ENCODE measurements around the gene FOSL1.

Gene FOSL1

DNA sequence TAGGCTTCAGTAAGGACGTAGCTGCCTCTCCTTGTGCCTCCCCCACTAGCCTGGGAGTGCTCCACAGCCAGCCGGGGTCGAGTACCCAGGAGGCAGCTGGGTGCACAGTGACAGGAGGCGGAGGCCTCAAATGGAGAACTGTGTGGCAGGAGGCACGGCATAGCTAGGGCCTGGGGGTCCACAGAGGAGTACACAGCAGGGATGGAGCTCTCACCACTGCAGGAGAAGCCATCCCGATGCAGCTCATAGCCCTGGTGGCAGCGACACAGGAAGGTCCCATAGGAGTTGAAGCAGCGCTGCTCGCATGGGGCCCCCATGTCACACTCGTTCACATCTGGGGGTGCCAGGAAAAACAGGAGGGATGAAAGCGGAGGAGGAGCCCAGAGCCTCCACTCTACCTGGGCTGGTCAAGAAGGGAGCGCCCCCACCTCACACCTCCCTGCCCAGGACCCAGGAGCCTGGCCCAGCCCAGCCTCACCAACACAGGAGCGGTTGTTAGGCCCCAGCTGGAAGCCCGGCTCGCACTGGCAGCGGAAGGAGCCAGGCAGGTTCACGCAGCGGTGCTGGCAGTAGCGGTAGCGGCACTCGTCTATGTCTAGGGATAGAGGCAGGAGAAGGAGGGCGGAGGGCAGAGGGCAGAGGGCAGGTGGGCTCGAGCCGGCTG lies 30.4 kb downstream of the FOSL1 start:
- Histone ChIP-seq H3K79me1 (ENCODE audit: low read length) (peaks cover 13% of the 10 kb centered on the region), H3K23ac (ENCODE audit: low read length) (no peak overlapping the region), H2AFZ (ENCODE audit: insufficient read depth, low read length, poor library complexity) (no peak overlapping the region), H3K79me2 (ENCODE audit: control insufficient read depth, insufficient read depth, low read length, poor library complexity) (peaks cover 9% of the 10 kb centered on the region), H3K27me3 (ENCODE audit: insufficient read depth, low read length) (no peaks in the 10 kb centered on the region), H4K12ac (ENCODE audit: low read depth, low read length) (no peak overlapping the region), H2AK5ac (ENCODE audit: low read length) (no peak overlapping the region), H3K4me3 (ENCODE audit: low read depth, low read length) (no peak overlapping the region), H2BK120ac (ENCODE audit: insufficient read depth, low read length, poor library complexity) (no peak overlapping the region), H3K27ac (ENCODE audit: low read depth, low read length) (no peak overlapping the region), H2BK5ac (ENCODE audit: low read depth, low read length, poor library complexity) (no peak overlapping the region), H3K4me2 (ENCODE audit: low read length) (no peak overlapping the region), H3K4me1 (ENCODE audit: control insufficient read depth in 1 of 2, insufficient read depth in 2 of 2, low read length in 2 of 2) (peaks cover 10 to 14% of the 10 kb centered on the region in 2 experiments), H4K91ac (ENCODE audit: low read depth, low read length) (no peak overlapping the region), H3K4ac (ENCODE audit: low read depth, low read length) (no peak overlapping the region), H3K36me3 (ENCODE audit: control insufficient read depth in 1 of 2, insufficient read depth in 2 of 2, low read length in 2 of 2) (peaks cover 45 to 57% of the 10 kb centered on the region in 2 experiments), H3K14ac (ENCODE audit: low read length) (no peak overlapping the region), H2BK12ac (ENCODE audit: low read length) (no peak overlapping the region), H3K9me3 (ENCODE audit: insufficient read depth, low read depth, low read length) (no peaks in the 10 kb centered on the region), H4K8ac (ENCODE audit: low read depth, low read length) (no peak overlapping the region), H3K9ac (ENCODE audit: low read length) (no peak overlapping the region), H3K18ac (ENCODE audit: low read length) (no peak overlapping the region)
- WGBS (ENCODE audit: extremely low coverage, insufficient coverage, insufficient read length), result no CpG with 5 or more reads among the region's 24 CpGs
- no peak for DNase-seq

- Histone ChIP-seq H3K79me2 (ENCODE audit: control insufficient read depth, insufficient read depth, low read length, poor library complexity) (peaks cover 9% of the 10 kb centered on the region), H3K9ac (ENCODE audit: low read length) (no peak overlapping the region), H3K79me1 (ENCODE audit: low read length) (peaks cover 13% of the 10 kb centered on the region), H2BK5ac (ENCODE audit: low read depth, low read length, poor library complexity) (no peak overlapping the region), H3K4me1 (ENCODE audit: control insufficient read depth in 1 of 2, insufficient read depth in 2 of 2, low read length in 2 of 2) (peaks cover 10 to 14% of the 10 kb centered on the region in 2 experiments), H3K27me3 (ENCODE audit: insufficient read depth, low read length) (no peaks in the 10 kb centered on the region), H3K4me2 (ENCODE audit: low read length) (no peak overlapping the region), H3K23ac (ENCODE audit: low read length) (no peak overlapping the region), H3K27ac (ENCODE audit: low read depth, low read length) (no peak overlapping the region), H3K36me3 (ENCODE audit: control insufficient read depth in 1 of 2, insufficient read depth in 2 of 2, low read length in 2 of 2) (peaks cover 54 to 66% of the 10 kb centered on the region in 2 experiments), H4K8ac (ENCODE audit: low read depth, low read length) (no peak overlapping the region), H3K14ac (ENCODE audit: low read length) (no peak overlapping the region), H3K9me3 (ENCODE audit: insufficient read depth, low read depth, low read length) (no peaks in the 10 kb centered on the region), H4K12ac (ENCODE audit: low read depth, low read length) (no peak overlapping the region), H2BK120ac (ENCODE audit: insufficient read depth, low read length, poor library complexity) (no peak overlapping the region), H4K91ac (ENCODE audit: low read depth, low read length) (no peak overlapping the region), H2AFZ (ENCODE audit: insufficient read depth, low read length, poor library complexity) (no peak overlapping the region), H3K4ac (ENCODE audit: low read depth, low read length) (no peak overlapping the region), H3K18ac (ENCODE audit: low read length) (no peak overlapping the region), H2BK12ac (ENCODE audit: low read length) (no peak overlapping the region), H2AK5ac (ENCODE audit: low read length) (no peak overlapping the region), H3K4me3 (ENCODE audit: low read depth, low read length) (no peak overlapping the region)
- DNase-seq, result no peak
- no CpG with 5 or more reads among the region's 3 CpGs for WGBS (ENCODE audit: extremely low coverage, insufficient coverage, insufficient read length)
These were observed 31.3 kb downstream of the FOSL1 start for GRCh38 chr11:65868907-65869306.

DNA sequence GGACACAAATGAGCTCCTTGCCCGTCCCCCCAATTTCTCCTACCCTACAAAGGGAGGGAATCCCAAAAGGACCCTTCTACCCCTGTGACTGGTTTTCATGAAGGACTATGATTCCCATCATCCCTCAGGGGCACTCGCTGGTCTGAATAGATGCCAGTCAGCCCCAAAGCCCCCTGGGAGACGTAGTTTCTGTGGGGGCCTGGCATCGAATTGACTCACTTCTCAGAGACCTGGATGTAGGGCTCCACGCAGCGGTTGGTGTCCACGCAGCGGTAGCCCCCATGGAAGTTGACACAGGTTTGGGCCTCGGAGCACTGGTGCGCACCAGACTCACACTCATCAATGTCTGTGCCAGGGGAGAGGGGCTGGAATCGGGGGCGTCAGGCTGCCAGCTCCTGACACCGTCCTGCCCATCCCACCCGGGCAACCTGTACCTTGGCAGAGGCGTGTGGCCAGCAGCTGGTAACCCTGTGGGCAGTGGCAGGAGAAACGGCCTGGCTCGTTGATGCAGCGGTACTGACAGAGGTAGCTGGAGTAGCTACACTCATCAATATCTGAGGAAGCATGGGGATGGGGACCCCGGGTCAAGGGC lies 32.0 kb downstream of the FOSL1 start:
- H2AFZ ChIP-seq (ENCODE audit: insufficient read depth, low read length, poor library complexity), result no peak overlapping the region
- H2BK5ac ChIP-seq (ENCODE audit: low read depth, low read length, poor library complexity), result no peak overlapping the region
- H3K79me2 ChIP-seq (ENCODE audit: control insufficient read depth, insufficient read depth, low read length, poor library complexity), result peaks cover 7% of the 10 kb centered on the region
- H3K14ac ChIP-seq (ENCODE audit: low read length), result no peak overlapping the region
- peaks cover 11% of the 10 kb centered on the region for H3K79me1 ChIP-seq (ENCODE audit: low read length)
- no peak overlapping the region for H4K8ac ChIP-seq (ENCODE audit: low read depth, low read length)
- no peak for DNase-seq
- H2BK12ac ChIP-seq (ENCODE audit: low read length), result no peak overlapping the region
- H3K4me2 ChIP-seq (ENCODE audit: low read length), result no peak overlapping the region
- H3K4ac ChIP-seq (ENCODE audit: low read depth, low read length), result no peak overlapping the region
- no peak overlapping the region for H3K27ac ChIP-seq (ENCODE audit: low read depth, low read length)
- H3K27me3 ChIP-seq (ENCODE audit: insufficient read depth, low read length), result no peaks in the 10 kb centered on the region
- peaks cover 61 to 73% of the 10 kb centered on the region in 2 experiments for H3K36me3 ChIP-seq (ENCODE audit: control insufficient read depth in 1 of 2, insufficient read depth in 2 of 2, low read length in 2 of 2)
- no peak overlapping the region for H3K4me3 ChIP-seq (ENCODE audit: low read depth, low read length)
- no peak overlapping the region for H3K9ac ChIP-seq (ENCODE audit: low read length)
- H3K4me1 ChIP-seq (ENCODE audit: control insufficient read depth in 1 of 2, insufficient read depth in 2 of 2, low read length in 2 of 2), result peaks cover 10 to 14% of the 10 kb centered on the region in 2 experiments
- WGBS (ENCODE audit: extremely low coverage, insufficient coverage, insufficient read length), result no CpG with 5 or more reads among the region's 19 CpGs
- H3K9me3 ChIP-seq (ENCODE audit: insufficient read depth, low read depth, low read length), result no peaks in the 10 kb centered on the region
- H4K12ac ChIP-seq (ENCODE audit: low read depth, low read length), result no peak overlapping the region
- H2BK120ac ChIP-seq (ENCODE audit: insufficient read depth, low read length, poor library complexity), result no peak overlapping the region
- no peak overlapping the region for H2AK5ac ChIP-seq (ENCODE audit: low read length)
- no peak overlapping the region for H3K23ac ChIP-seq (ENCODE audit: low read length)
- H3K18ac ChIP-seq (ENCODE audit: low read length), result no peak overlapping the region
- no peak overlapping the region for H4K91ac ChIP-seq (ENCODE audit: low read depth, low read length)

DNA sequence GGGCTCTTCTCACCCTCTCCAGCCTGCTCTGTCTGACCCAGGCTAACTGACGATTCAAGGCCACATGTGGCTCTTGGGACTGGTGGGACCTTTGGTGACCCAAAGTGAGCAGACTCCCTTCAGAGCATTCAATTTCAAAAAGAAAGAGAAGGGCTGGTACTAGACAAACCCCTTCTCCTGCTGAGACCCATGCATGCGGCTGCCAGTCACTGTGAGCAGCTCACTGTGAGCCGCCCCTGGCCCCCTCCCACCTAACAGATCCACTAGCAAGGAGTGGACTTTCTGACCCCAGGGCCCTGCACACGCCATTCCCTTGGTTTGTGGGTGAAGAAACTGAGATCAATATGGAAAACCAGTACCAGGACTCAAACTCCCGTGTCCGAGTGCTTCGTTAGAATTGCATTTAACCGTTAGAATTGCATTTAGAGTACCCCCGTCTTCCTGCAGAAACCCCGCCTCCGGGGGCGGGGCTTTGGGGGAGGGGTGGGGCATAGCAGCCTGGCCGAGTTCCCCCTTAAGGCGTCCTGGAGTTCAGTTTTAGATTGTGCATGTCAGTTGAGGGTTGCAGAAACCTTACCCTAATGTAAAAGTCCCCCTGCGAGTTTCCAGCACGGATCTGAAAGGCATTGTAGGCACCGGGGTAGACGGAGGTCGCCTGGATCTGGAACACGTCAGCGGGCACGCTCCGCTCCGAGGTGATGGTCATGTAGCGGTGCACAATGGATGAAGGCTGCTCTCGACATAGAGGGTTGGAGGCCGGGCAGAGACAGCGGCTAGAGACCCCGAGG lies 32.7 kb downstream of the FOSL1 start:
- no CpG with 5 or more reads among the region's 29 CpGs for WGBS (ENCODE audit: extremely low coverage, insufficient coverage, insufficient read length)
- no peak for DNase-seq
- H4K91ac ChIP-seq (ENCODE audit: low read depth, low read length), result no peak overlapping the region
- no peak overlapping the region for H2BK120ac ChIP-seq (ENCODE audit: insufficient read depth, low read length, poor library complexity)
- H3K4me3 ChIP-seq (ENCODE audit: low read depth, low read length), result no peak overlapping the region
- no peak overlapping the region for H3K14ac ChIP-seq (ENCODE audit: low read length)
- H3K18ac ChIP-seq (ENCODE audit: low read length), result no peak overlapping the region
- H4K8ac ChIP-seq (ENCODE audit: low read depth, low read length), result no peak overlapping the region
- H3K4me2 ChIP-seq (ENCODE audit: low read length), result no peak overlapping the region
- no peak overlapping the region for H3K27ac ChIP-seq (ENCODE audit: low read depth, low read length)
- peaks cover 6% of the 10 kb centered on the region for H3K79me1 ChIP-seq (ENCODE audit: low read length)
- H3K4ac ChIP-seq (ENCODE audit: low read depth, low read length), result no peak overlapping the region
- H3K9me3 ChIP-seq (ENCODE audit: insufficient read depth, low read depth, low read length), result no peaks in the 10 kb centered on the region
- no peak overlapping the region for H2BK5ac ChIP-seq (ENCODE audit: low read depth, low read length, poor library complexity)
- no peak overlapping the region for H2AFZ ChIP-seq (ENCODE audit: insufficient read depth, low read length, poor library complexity)
- H2BK12ac ChIP-seq (ENCODE audit: low read length), result no peak overlapping the region
- no peak overlapping the region for H4K12ac ChIP-seq (ENCODE audit: low read depth, low read length)
- H3K4me1 ChIP-seq (ENCODE audit: control insufficient read depth in 1 of 2, insufficient read depth in 2 of 2, low read length in 2 of 2), result peaks cover 8 to 14% of the 10 kb centered on the region in 2 experiments
- H3K27me3 ChIP-seq (ENCODE audit: insufficient read depth, low read length), result no peaks in the 10 kb centered on the region
- peaks cover 68 to 80% of the 10 kb centered on the region in 2 experiments for H3K36me3 ChIP-seq (ENCODE audit: control insufficient read depth in 1 of 2, insufficient read depth in 2 of 2, low read length in 2 of 2)
- no peak overlapping the region for H3K9ac ChIP-seq (ENCODE audit: low read length)
- peaks cover 3% of the 10 kb centered on the region for H3K79me2 ChIP-seq (ENCODE audit: control insufficient read depth, insufficient read depth, low read length, poor library complexity)
- no peak overlapping the region for H3K23ac ChIP-seq (ENCODE audit: low read length)
- H2AK5ac ChIP-seq (ENCODE audit: low read length), result no peak overlapping the region

Data from trophoblast cell (in vitro differentiated cells and primary cell).